ENCODE measurements around the gene FLRT3. TPM values are rescaled to one million over a fixed set of nuclear protein-coding genes. Genes with fewer than 3 reads are reported as not detected.

Gene FLRT3
- total RNA-seq, 1 experiment from 2014 or later = not detected

DNA sequence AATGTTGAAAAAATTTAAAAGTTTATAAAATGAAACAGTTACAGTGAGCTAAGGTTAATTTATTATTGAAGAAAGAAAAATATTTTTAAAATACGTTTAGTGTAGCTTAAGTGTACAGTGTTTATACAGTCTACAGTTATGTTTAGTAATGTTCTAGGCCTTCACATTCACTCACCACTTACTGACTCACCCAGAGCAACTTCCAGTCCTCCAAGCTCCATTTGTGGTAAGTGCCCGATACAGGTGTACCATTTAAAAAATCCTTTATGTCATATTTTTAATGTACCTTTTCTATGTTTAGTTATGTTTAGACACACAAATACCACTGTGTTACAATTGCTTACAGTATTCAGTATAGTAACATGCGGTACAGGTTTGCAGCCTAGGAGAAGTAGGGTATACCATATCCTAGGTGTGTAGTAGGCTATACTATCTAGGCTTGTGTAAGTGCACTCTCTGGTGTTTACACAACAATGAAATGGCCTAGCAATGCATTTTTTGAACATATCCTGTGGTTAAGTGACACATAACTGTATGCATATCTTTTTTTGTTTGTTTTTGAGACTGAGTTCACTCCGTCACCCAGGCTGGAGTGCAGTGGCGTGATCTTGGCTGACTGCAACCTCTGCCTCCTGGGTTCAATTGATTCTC lies 26.3 kb downstream of the FLRT3 start:
- no peaks in the 10 kb centered on the region for H3K27me3 ChIP-seq (replicated peaks; ENCODE audit: insufficient read depth, low read depth, low read length, poor library complexity)
- CTCF ChIA-PET = no interaction called here
- no peaks in the 10 kb centered on the region for H3K36me3 ChIP-seq (ENCODE audit: insufficient read depth, low read length, poor library complexity, severe bottlenecking)
- H3K27ac ChIP-seq (ENCODE audit: low read depth, low read length, poor library complexity, severe bottlenecking) = no peak overlapping the region
- no peak overlapping the region for H3K4me3 ChIP-seq (ENCODE audit: low read depth, low read length, poor library complexity, severe bottlenecking)
- intact Hi-C loops (cut with micrococcal nuclease; ENCODE audit: unreplicated experiment) = no loop called here
- POLR2A ChIA-PET (ENCODE audit: low non-redundant PET) = no interaction called here
- BruUV-seq (replicated peaks) = no TSS peak
- no peak for DNase-seq (ENCODE audit: low spot score)
- H3K4me1 ChIP-seq (ENCODE audit: insufficient read depth, low read length, poor library complexity, severe bottlenecking) = no peaks in the 10 kb centered on the region
- TF ChIP-seq, protein P1, sequence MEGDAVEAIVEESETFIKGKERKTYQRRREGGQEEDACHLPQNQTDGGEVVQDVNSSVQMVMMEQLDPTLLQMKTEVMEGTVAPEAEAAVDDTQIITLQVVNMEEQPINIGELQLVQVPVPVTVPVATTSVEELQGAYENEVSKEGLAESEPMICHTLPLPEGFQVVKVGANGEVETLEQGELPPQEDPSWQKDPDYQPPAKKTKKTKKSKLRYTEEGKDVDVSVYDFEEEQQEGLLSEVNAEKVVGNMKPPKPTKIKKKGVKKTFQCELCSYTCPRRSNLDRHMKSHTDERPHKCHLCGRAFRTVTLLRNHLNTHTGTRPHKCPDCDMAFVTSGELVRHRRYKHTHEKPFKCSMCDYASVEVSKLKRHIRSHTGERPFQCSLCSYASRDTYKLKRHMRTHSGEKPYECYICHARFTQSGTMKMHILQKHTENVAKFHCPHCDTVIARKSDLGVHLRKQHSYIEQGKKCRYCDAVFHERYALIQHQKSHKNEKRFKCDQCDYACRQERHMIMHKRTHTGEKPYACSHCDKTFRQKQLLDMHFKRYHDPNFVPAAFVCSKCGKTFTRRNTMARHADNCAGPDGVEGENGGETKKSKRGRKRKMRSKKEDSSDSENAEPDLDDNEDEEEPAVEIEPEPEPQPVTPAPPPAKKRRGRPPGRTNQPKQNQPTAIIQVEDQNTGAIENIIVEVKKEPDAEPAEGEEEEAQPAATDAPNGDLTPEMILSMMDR (conservative IDR thresholded peaks at IDR 0.05; ENCODE audit: low read depth, low read length) = no peak
- no peak for TF ChIP-seq EZH2 (IDR thresholded peaks at IDR 0.05; ENCODE audit: borderline replicate concordance, low read depth, low read length, poor library complexity, severe bottlenecking)
- H3K9me3 ChIP-seq (ENCODE audit: low read depth, low read length, poor library complexity, severe bottlenecking) = no peaks in the 10 kb centered on the region

DNA sequence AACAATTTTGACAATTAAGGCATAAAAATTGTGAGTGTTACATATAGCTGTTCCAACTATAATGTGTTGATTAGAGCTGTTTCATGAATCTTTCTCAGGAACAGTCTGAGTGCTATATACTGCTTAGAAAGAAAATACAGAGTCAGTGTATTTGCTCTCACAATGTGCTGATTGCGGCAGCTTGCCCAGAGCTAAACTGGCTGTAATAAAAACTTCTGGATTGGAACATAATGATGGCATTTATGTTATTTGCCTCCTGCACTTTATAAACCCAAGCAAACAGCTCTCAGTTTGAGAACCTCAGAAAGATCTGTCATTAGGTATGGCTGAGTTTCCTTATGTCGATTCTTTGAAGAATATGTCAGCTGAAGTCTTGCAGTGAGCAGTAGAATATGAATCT lies 29.5 kb downstream of the FLRT3 start:
- H3K9me3 ChIP-seq (ENCODE audit: low read depth, low read length, poor library complexity, severe bottlenecking) = no peaks in the 10 kb centered on the region
- no peak for DNase-seq (ENCODE audit: low spot score)
- POLR2A ChIA-PET (ENCODE audit: low non-redundant PET) = no interaction called here
- BruUV-seq (replicated peaks) = no TSS peak
- no peak overlapping the region for H3K4me3 ChIP-seq (ENCODE audit: low read depth, low read length, poor library complexity, severe bottlenecking)
- CTCF ChIA-PET = no interaction called here
- H3K27ac ChIP-seq (ENCODE audit: low read depth, low read length, poor library complexity, severe bottlenecking) = no peak overlapping the region
- no peaks in the 10 kb centered on the region for H3K36me3 ChIP-seq (ENCODE audit: insufficient read depth, low read length, poor library complexity, severe bottlenecking)
- H3K4me1 ChIP-seq (ENCODE audit: insufficient read depth, low read length, poor library complexity, severe bottlenecking) = no peaks in the 10 kb centered on the region
- TF ChIP-seq, protein P1 (conservative IDR thresholded peaks at IDR 0.05; ENCODE audit: low read depth, low read length) = no peak
- no peak for TF ChIP-seq EZH2 (IDR thresholded peaks at IDR 0.05; ENCODE audit: borderline replicate concordance, low read depth, low read length, poor library complexity, severe bottlenecking)
- intact Hi-C loops (cut with micrococcal nuclease; ENCODE audit: unreplicated experiment) = no loop called here
- no peaks in the 10 kb centered on the region for H3K27me3 ChIP-seq (replicated peaks; ENCODE audit: insufficient read depth, low read depth, low read length, poor library complexity)

DNA sequence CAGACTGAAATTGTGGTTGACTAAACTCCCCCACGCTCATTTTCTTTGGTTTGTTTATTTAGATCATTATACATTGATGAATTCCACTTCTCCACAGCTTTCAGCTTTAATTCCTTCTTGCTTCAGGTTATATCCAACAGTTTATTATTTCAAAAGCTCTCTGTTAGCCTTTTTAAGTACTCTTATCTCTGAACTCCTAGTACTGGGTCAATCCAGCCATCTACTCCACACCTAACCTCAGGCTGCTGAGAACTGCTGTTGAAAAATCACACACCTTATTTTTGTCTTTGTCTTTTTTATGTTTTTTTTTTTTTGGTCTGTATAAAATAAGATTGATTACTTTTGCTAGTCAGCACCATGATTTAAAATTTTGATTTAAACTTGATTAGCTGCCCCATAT lies 32.9 kb downstream of the FLRT3 start:
- no peak for DNase-seq (ENCODE audit: low spot score)
- no TSS peak for BruUV-seq (replicated peaks)
- intact Hi-C loops (cut with micrococcal nuclease; ENCODE audit: unreplicated experiment) = no loop called here
- Histone ChIP-seq H3K27me3 (replicated peaks; ENCODE audit: insufficient read depth, low read depth, low read length, poor library complexity) (no peaks in the 10 kb centered on the region), H3K36me3 (ENCODE audit: insufficient read depth, low read length, poor library complexity, severe bottlenecking) (no peaks in the 10 kb centered on the region), H3K27ac (ENCODE audit: low read depth, low read length, poor library complexity, severe bottlenecking) (no peak overlapping the region), H3K4me3 (ENCODE audit: low read depth, low read length, poor library complexity, severe bottlenecking) (no peak overlapping the region), H3K4me1 (ENCODE audit: insufficient read depth, low read length, poor library complexity, severe bottlenecking) (no peaks in the 10 kb centered on the region), H3K9me3 (ENCODE audit: low read depth, low read length, poor library complexity, severe bottlenecking) (no peaks in the 10 kb centered on the region)
- CTCF ChIA-PET = no interaction called here
- TF ChIP-seq, protein P1 (conservative IDR thresholded peaks at IDR 0.05; ENCODE audit: low read depth, low read length) = no peak
- TF ChIP-seq EZH2 (IDR thresholded peaks at IDR 0.05; ENCODE audit: borderline replicate concordance, low read depth, low read length, poor library complexity, severe bottlenecking) = no peak
- POLR2A ChIA-PET (ENCODE audit: low non-redundant PET) = no interaction called here

Measured in A673 (cell line).